Hepatocyte (in vitro differentiated cells): ENCODE measurements around the gene RGMB.

Source experiments
- EZH2 ChIP-seq: fragments of 200-600 bp; sonication (generic); IDR thresholded peaks from 2 replicates; pipeline ENCODE4 v1.6.1; 2016; ENCODE audit warnings: antibody characterized with exemption, mild to moderate bottlenecking, borderline replicate concordance
- EZH2phosphoT487 ChIP-seq: fragments of 200-600 bp; sonication (generic); IDR thresholded peaks from one replicate; pipeline ENCODE4 v1.6.1; 2018; ENCODE audit warnings: antibody characterized with exemption, mild to moderate bottlenecking, low read depth, moderate library complexity; ENCODE audit not compliant: unreplicated experiment, severe bottlenecking
- TF ChIP-seq, protein P1 (sequence below): fragments of 200-600 bp; sonication (generic); IDR thresholded peaks from 2 replicates; pipeline ENCODE4 v1.5.1; 2016; ENCODE audit warnings: antibody characterized with exemption, mild to moderate bottlenecking; ENCODE audit not compliant: poor library complexity

DNA sequence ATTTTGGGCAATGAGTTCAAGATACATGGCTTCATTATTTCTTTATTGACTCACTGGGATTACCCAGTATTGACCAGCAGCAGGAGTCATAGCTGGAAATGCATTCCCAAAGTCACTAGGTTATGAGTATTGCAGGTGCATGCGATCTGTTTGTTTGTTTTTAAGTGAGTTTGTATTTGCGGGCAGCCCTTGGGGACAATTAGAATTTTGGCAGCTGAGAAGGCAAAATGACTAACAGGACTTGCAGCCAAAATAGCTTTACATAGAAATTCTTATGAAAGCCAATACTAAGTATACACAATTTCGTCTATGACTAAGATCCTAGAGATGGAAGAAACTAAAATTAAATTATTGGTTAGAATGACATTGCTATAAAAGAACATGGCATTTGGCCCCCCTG, 18.1 kb upstream of the RGMB start:
- TF ChIP-seq, protein P1, sequence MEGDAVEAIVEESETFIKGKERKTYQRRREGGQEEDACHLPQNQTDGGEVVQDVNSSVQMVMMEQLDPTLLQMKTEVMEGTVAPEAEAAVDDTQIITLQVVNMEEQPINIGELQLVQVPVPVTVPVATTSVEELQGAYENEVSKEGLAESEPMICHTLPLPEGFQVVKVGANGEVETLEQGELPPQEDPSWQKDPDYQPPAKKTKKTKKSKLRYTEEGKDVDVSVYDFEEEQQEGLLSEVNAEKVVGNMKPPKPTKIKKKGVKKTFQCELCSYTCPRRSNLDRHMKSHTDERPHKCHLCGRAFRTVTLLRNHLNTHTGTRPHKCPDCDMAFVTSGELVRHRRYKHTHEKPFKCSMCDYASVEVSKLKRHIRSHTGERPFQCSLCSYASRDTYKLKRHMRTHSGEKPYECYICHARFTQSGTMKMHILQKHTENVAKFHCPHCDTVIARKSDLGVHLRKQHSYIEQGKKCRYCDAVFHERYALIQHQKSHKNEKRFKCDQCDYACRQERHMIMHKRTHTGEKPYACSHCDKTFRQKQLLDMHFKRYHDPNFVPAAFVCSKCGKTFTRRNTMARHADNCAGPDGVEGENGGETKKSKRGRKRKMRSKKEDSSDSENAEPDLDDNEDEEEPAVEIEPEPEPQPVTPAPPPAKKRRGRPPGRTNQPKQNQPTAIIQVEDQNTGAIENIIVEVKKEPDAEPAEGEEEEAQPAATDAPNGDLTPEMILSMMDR, result no peak
- no peak for TF ChIP-seq EZH2
- no peak for TF ChIP-seq EZH2phosphoT487
